Left lung (tissue), 10 donors: ENCODE results near the gene CD28. TPM values are rescaled to one million over a fixed set of nuclear protein-coding genes. Genes with fewer than 3 reads are reported as not detected.

Source experiments
- ATAC-seq: fragments of 200-7000 bp; cut with Tn5 transposase; one replicate; pipeline ENCODE4 v1.9.1; 2020; ENCODE audit warnings: moderate library complexity
- DNase-seq, 4 donors: peaks; one replicate each; pipeline ENCODE4 v3.0.0-alpha.2; 2013 to 2020
- H3K27ac ChIP-seq, 2 donors: fragments of 200-600 bp; sonication (generic) in 1 of 2; one replicate each; pipeline versions ENCODE4 v1.5.0 to v1.8.0; 2020 to 2021
- H3K27me3 ChIP-seq, 2 donors: fragments of 200-600 bp; sonication (generic) in 1 of 2; one replicate each; pipeline versions ENCODE4 v1.5.0 to v1.8.0; 2020 to 2021
- H3K36me3 ChIP-seq, 2 donors: fragments of 200-600 bp; sonication (generic) in 1 of 2; one replicate each; pipeline versions ENCODE4 v1.5.0 to v1.8.0; 2020 to 2021
- H3K4me1 ChIP-seq, 2 donors: fragments of 200-600 bp; one replicate each; pipeline ENCODE4 v1.8.0; 2021
- H3K4me3 ChIP-seq, 2 donors: fragments of 200-600 bp; sonication (generic) in 1 of 2; one replicate each; pipeline versions ENCODE4 v1.5.0 to v1.8.0; 2020 to 2021; ENCODE audit warnings: mild to moderate bottlenecking in 1 of 2
- H3K9me3 ChIP-seq, 2 donors: fragments of 200-600 bp; sonication (generic) in 1 of 2; one replicate each; pipeline versions ENCODE4 v1.5.0 to v1.8.0; 2020 to 2021
- intact Hi-C, 2 donors: fragments of 100-400 bp; cut with DNase I; formaldehyde crosslinking; loops; one replicate each; pipeline versions ENCODE4 v1.11.2 to v1.14.2; 2022
- polyA plus RNA-seq, 6 donors: library from polyadenylated mRNA; unstranded; fragments of 120-200 nt; gene quantifications; one replicate each; pipeline ENCODE4 v1.2.1, GENCODE V29; 2013; ENCODE audit not compliant: insufficient read length in 6 of 6
- total RNA-seq, 2 donors: library from RNA; stranded (reverse); fragmentation: NEBNext Ultra II Directional; extraction: Animal tissue kit (Norgen Biotek cat#: 25700); gene quantifications; one replicate each; pipeline ENCODE4 v1.2.1, GENCODE V29; 2021
- TF ChIP-seq, protein P1 (sequence below), 2 donors: fragments of 200-600 bp; sonication (generic) in 1 of 2; IDR thresholded peaks; one replicate each; pipeline versions ENCODE4 v1.5.0 to v1.8.0; 2021; ENCODE audit warnings: antibody characterized with exemption in 2 of 2
- donor health status: DM: no; HTN: yes; CAD: no.
- donor health status: DM: no; HTN: no; CAD: no.

The CD28 gene
- total and polyA plus RNA-seq, 8 donors = 1.3 to 4.6 (median 2.4) TPM

DNA sequence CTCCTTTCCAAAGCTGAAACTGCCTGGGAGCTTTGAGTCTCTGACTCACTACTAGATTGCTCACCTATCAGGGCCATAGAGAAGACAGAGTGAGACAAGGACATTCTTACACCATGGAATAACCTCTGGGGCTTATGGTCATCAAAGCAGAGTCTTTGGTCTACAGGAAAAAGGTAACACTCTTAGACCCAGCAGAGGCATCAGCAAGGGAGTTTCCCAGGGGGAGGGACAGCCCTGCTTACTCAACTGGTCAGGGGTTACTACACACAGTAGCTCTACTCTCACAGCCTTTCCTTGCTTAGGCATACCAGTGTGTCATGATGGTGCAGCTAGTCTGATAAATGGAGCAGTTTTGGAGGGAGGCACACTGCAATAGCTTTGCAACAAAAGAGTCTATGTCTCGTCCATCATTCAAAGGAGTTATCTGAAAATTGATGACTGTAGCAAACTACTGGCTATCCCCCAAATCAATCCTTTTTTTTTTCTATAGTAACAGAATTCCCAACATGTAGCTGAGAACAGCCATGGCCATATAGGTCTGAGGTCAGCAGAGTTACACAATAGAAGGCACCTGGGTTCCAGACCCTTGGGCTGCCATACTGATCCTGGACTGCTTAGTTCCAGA lies 22.4 kb upstream of the CD28 start:
- TF ChIP-seq, protein P1, sequence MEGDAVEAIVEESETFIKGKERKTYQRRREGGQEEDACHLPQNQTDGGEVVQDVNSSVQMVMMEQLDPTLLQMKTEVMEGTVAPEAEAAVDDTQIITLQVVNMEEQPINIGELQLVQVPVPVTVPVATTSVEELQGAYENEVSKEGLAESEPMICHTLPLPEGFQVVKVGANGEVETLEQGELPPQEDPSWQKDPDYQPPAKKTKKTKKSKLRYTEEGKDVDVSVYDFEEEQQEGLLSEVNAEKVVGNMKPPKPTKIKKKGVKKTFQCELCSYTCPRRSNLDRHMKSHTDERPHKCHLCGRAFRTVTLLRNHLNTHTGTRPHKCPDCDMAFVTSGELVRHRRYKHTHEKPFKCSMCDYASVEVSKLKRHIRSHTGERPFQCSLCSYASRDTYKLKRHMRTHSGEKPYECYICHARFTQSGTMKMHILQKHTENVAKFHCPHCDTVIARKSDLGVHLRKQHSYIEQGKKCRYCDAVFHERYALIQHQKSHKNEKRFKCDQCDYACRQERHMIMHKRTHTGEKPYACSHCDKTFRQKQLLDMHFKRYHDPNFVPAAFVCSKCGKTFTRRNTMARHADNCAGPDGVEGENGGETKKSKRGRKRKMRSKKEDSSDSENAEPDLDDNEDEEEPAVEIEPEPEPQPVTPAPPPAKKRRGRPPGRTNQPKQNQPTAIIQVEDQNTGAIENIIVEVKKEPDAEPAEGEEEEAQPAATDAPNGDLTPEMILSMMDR (IDR thresholded peaks at IDR 0.05) = no peak
- intact Hi-C loops = no loop called here
- Histone ChIP-seq H3K4me1 (peaks cover 25 to 64% of the 10 kb centered on the region in 2 donors), H3K27ac (peak overlapping the region; percentile 74 to 80), H3K36me3 (no peaks in the 10 kb centered on the region), H3K27me3 (no peaks in the 10 kb centered on the region), H3K9me3 (no peaks in the 10 kb centered on the region), H3K4me3 (no peak overlapping the region)
- DNase-seq (no peak), ATAC-seq (peak; percentile 47)

DNA sequence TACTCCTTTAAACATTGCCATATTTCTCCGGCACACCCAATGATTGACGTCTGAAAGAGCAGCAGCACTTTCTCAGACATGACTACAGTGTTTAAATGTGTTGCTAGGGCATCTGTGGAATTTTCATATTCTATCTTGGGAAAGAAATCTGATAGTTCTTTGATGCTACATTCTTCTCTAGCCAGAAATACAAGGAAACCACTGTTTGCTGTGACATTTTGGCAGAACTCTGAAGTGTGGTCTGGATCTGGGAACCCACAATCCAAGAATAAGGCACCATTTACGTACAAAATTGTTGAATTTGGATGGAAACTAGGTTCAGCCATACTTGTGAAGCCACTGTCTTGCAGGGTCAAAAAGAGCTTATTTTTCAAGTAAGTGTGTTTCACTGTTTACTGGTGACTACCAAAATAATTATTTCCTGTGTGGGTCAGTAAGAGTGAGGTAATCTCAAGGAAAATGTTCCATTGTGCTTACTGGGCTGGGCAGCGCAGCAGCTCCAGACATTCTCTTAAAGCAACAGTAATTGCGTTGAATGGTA lies 21.3 kb upstream of the CD28 start:
- DNase-seq = no peak
- intact Hi-C loops = no loop called here
- Histone ChIP-seq H3K9me3 (no peaks in the 10 kb centered on the region), H3K27me3 (no peaks in the 10 kb centered on the region), H3K36me3 (no peaks in the 10 kb centered on the region), H3K4me1 (peaks cover 28 to 67% of the 10 kb centered on the region in 2 donors), H3K27ac (peak overlapping the region; percentile 74 to 80), H3K4me3 (no peak overlapping the region)
- ATAC-seq = peak; percentile 22
- TF ChIP-seq, protein P1 (IDR thresholded peaks at IDR 0.05) = no peak

DNA sequence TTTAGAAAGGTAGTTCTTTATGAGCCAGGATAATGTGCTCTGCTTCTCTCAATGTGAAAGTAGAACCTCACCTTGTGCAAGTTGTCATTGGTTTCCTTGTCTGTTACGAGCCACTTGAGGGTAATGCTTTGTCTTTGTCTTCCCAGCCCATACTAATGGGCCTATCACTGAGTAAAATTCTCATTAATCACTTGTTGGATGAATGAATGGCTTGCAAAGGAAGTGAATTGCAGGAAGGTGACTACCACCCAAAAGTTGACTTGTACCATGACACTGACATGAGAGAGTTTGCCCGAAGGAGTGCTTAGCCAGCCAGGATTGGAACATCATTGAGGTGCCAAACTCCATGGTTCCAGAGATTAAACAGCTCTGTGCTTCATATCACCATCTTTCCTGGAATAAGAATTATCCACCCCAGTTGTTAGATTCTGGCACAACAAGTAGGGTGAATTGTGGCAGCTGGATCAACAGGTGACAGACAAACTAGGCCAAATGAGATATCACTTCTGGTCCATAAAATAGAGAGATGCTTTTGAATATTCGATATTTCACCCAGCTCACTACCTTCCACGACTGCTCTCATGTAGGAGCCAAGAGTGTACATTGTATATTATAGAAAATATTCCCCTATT lies 20.5 kb upstream of the CD28 start:
- peak overlapping the region; percentile 74 to 80 for H3K27ac ChIP-seq
- TF ChIP-seq, protein P1 (IDR thresholded peaks at IDR 0.05) = no peak
- no peak for DNase-seq

DNA sequence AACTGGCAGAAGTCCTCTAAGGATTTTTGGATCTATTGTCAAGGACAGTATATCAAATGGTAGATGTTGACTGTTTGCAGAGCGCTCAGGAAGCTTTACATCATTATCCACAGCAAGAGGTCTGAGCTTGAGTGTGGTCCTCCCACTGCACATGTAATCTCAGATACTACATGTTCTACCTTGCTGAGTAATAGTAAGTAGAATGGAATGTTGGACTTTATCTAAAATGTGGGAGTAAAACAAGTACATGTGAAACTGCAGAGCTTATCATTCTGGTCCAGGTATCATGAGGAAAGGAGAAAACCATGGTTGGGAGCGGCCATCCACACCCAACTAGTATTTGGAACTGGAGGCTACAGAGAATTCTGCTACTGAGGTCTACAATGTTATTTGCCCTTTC lies 19.3 kb upstream of the CD28 start:
- Histone ChIP-seq H3K27me3 (no peaks in the 10 kb centered on the region), H3K9me3 (no peaks in the 10 kb centered on the region), H3K27ac (peak overlapping the region in 1 of 2 donors; percentile 74), H3K4me1 (peaks cover 17 to 62% of the 10 kb centered on the region in 2 donors), H3K36me3 (no peaks in the 10 kb centered on the region), H3K4me3 (no peak overlapping the region)
- DNase-seq = no peak
- intact Hi-C loops = no loop called here
- ATAC-seq = no peak
- TF ChIP-seq, protein P1 (IDR thresholded peaks at IDR 0.05) = no peak

More for the DNA sequence above, 20.5 kb upstream of the CD28 start:
- ATAC-seq = no peak
- intact Hi-C loops = no loop called here
- H3K36me3 ChIP-seq = no peaks in the 10 kb centered on the region
- H3K9me3 ChIP-seq = no peaks in the 10 kb centered on the region
- no peaks in the 10 kb centered on the region for H3K27me3 ChIP-seq
- H3K4me3 ChIP-seq = no peak overlapping the region
- H3K4me1 ChIP-seq = peaks cover 28 to 64% of the 10 kb centered on the region in 2 donors

DNA sequence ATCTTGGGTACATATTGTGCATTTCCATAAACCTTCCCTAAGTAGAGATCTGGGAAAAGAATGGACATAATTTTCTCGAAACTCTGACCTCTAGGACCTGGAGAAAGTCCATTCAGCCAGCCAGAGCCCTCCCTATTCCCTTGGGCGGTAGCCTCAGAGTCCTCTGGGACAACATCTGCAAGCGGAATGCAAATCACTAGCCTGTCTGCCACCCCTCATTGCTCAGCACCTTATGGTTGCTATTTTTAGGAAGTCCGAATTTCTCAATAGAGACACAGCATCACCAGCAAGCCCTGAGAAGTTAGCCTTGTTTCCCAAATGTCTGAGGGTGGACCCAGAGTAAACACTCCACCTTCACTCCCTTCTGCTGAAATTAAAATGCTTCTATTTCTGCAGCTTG lies 17.6 kb upstream of the CD28 start:
- no peak overlapping the region for H3K27ac ChIP-seq
- peaks cover 9 to 51% of the 10 kb centered on the region in 2 donors for H3K4me1 ChIP-seq
- no peaks in the 10 kb centered on the region for H3K36me3 ChIP-seq
- peak in 1 of 4 donors; percentile 18 for DNase-seq
- no peak overlapping the region for H3K4me3 ChIP-seq
- no peaks in the 10 kb centered on the region for H3K9me3 ChIP-seq
- TF ChIP-seq, protein P1 (IDR thresholded peaks at IDR 0.05) = no peak
- intact Hi-C loops = no loop called here
- ATAC-seq = peak; percentile 37
- no peaks in the 10 kb centered on the region for H3K27me3 ChIP-seq
